Right renal pelvis (tissue), 4 donors: ENCODE data around the gene LSR. TPM values are rescaled to one million over a fixed set of nuclear protein-coding genes. Genes with fewer than 3 reads are reported as not detected.

ENCODE experiments used
- DNase-seq, 4 donors: peaks; one replicate each; pipeline ENCODE4 v3.0.0-alpha.2; 2013; ENCODE audit warnings: low read depth in 4 of 4, low spot score in 3 of 4, missing footprints in 1 of 4
- polyA plus RNA-seq, 4 donors: library from polyadenylated mRNA; unstranded; fragments of 120-200 nt; gene quantifications; one replicate each; pipeline ENCODE4 v1.2.1, GENCODE V29; 2013; ENCODE audit not compliant: insufficient read length in 4 of 4

LSR gene
- polyA plus RNA-seq, 4 donors, result 52.3 to 69.7 (median 52.8) TPM

GRCh38 chr19:35314031-35314430, 65.2 kb downstream of the LSR start:
- DNase-seq, result no peak

- DNase-seq, result no peak
These were observed 66.2 kb downstream of the LSR start for GRCh38 chr19:35314858-35315470.

- DNase-seq, result no peak
These were observed 67.1 kb downstream of the LSR start for GRCh38 chr19:35315883-35316282.

DNA sequence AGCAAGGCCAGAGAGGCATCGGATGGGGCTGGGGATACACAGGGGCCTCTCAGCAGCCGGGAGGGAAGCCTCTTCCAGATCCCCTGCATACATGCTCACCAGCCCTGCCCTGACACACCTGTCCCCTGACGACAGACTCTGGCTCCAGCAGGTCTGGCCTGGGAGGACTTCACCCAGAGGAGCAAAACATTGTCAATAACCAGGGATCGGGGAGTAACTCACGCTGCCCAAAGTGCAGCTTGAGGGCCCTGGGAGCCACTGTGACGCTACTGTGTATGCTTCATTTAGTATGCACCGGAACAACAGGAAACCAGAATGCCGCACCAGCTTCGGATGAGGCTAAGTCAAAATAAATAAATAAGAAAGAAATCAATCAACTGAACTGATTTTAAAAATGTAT, 67.8 kb downstream of the LSR start:
- no peak for DNase-seq

Other genes starting within 250 kb of the LSR start
- 10 to 100 TPM; 48.4 to 60.8 (median 57.5) TPM for gene GRAMD1A, start 248.7 kb upstream of the LSR start, polyA plus RNA-seq
- 1 to 10 TPM in 3 of 4 donors, under 1 TPM in 1; 0.72 to 1.4 (median 1.2) TPM for gene SCN1B, start 218.5 kb upstream of the LSR start, polyA plus RNA-seq
- 100 to 1,000 TPM in 2 of 4 donors, 10 to 100 TPM in 2; 92.2 to 137 (median 98.5) TPM for gene HPN, start 207.3 kb upstream of the LSR start, polyA plus RNA-seq
- 10 to 100 TPM; 10.2 to 37.3 (median 20.9) TPM for gene FXYD3, start 133.2 kb upstream of the LSR start, polyA plus RNA-seq
- gene LGI4, start 113.9 kb upstream of the LSR start, polyA plus RNA-seq, result 1 to 10 TPM; 2.0 to 4.9 (median 3.2) TPM
- gene FXYD1, start 110.2 kb upstream of the LSR start, polyA plus RNA-seq, result 10 to 100 TPM; 20.6 to 33.0 (median 23.7) TPM
- gene FXYD7, start 105.7 kb upstream of the LSR start, polyA plus RNA-seq, result 1 to 10 TPM in 3 of 4 donors, under 1 TPM in 1; 0.61 to 1.5 (median 1.2) TPM
- gene FXYD5, start 94.3 kb upstream of the LSR start, polyA plus RNA-seq, result 10 to 100 TPM; 17.6 to 39.1 (median 26.6) TPM
- gene FAM187B, start 20.3 kb upstream of the LSR start, polyA plus RNA-seq, result not detected
- 100 to 1,000 TPM; 149 to 179 (median 162) TPM for gene USF2, start 20.0 kb downstream of the LSR start, polyA plus RNA-seq
- gene HAMP, start 33.5 kb downstream of the LSR start, polyA plus RNA-seq, result under 1 TPM; 0.12 to 0.39 (median 0.18) TPM
- 10 to 100 TPM in 1 of 4 donors, 1 to 10 TPM in 3; 2.4 to 13.5 (median 2.8) TPM for gene MAG, start 43.2 kb downstream of the LSR start, polyA plus RNA-seq
- 10 to 100 TPM in 2 of 4 donors, 1 to 10 TPM in 2; 6.6 to 31.5 (median 9.0) TPM for gene CD22, start 80.2 kb downstream of the LSR start, polyA plus RNA-seq
- under 1 TPM; 0.22 to 0.57 (median 0.33) TPM for gene FFAR1, start 98.9 kb downstream of the LSR start, polyA plus RNA-seq
- gene FFAR3, start 109.5 kb downstream of the LSR start, polyA plus RNA-seq, result under 1 TPM in 3 of 4 donors, not detected in 1; 0.10 to 0.30 (median 0.25) TPM
- gene GPR42, start 122.1 kb downstream of the LSR start, polyA plus RNA-seq, result not detected
- gene FFAR2, start 199.3 kb downstream of the LSR start, polyA plus RNA-seq, result under 1 TPM; 0.21 to 0.37 (median 0.33) TPM
- gene KRTDAP, start 241.5 kb downstream of the LSR start, polyA plus RNA-seq, result under 1 TPM; 0.44 to 0.87 (median 0.63) TPM